K562 (cell line): ENCODE measurements around the gene BTG2. TPM values are rescaled to one million over a fixed set of nuclear protein-coding genes. Genes with fewer than 3 reads are reported as not detected.

Experiments used
- ATAC-seq: fragments of 200-7000 bp; cut with Tn5 transposase; 3 replicates; pipeline ENCODE4 v1.9.1; 2020; ENCODE audit warnings: moderate library complexity
- BruUV-seq: library from RNA; stranded (reverse); fragments of 400-500 nt; replicated peaks from 2 replicates; lab custom pipeline; 2021; lab: Mats Ljungman, UMichigan
- CTCF ChIA-PET: fragments of 300-600 bp; formaldehyde crosslinking; extraction: SDS; loops from one replicate; lab custom pipeline; 2021; ENCODE audit warnings: low intra/inter-chr PET ratio; lab: Yijun Ruan, JAX
- POLR2A ChIA-PET: fragments of 300-600, 350-650 bp; sonication (Branson Sonifier 250); formaldehyde crosslinking; extraction: SDS; loops from one replicate; lab custom pipeline; 2021; ENCODE audit warnings: antibody characterized with exemption, inconsistent platforms; lab: Yijun Ruan, JAX
- DNase-seq, 4 experiments: peaks; one replicate each; pipeline versions ENCODE4 v3.0.0 to v3.0.0-alpha.2; 2011 to 2018; ENCODE audit warnings: low spot score in 3 of 4, mixed read lengths in 3 of 4; ENCODE audit errors: extremely low read depth in 1 of 4
- FAIRE-seq: peaks from 2 replicates; lab custom pipeline; 2011; peaks lifted over from hg19 to GRCh38; lab: Jason Lieb, UNC
- H2AFZ ChIP-seq: 2 replicates; pipeline ENCODE4 v1.6.0; 2011; ENCODE audit warnings: low read depth, low read length, control low read depth, inconsistent platforms
- H3K27ac ChIP-seq: fragments of 200-600 bp; 3 replicates; pipeline ENCODE4 v1.8.0; 2011; ENCODE audit warnings: low read depth, mild to moderate bottlenecking, control low read depth, inconsistent platforms, low read length, moderate library complexity, mixed read lengths; ENCODE audit errors: extremely low read depth
- H3K27me3 ChIP-seq, 2 experiments: fragments of 300-600 bp in 1 of 2; 2 replicates in 1 of 2; 3 replicates in 1 of 2; pipeline versions ENCODE4 v1.6.0 to v1.8.0; 2011; ENCODE audit warnings: inconsistent platforms in 2 of 2, low read length in 2 of 2, mild to moderate bottlenecking in 1 of 2, mixed read lengths in 1 of 2, moderate library complexity in 1 of 2; ENCODE audit not compliant: control insufficient read depth in 2 of 2, insufficient read depth in 2 of 2
- H3K36me3 ChIP-seq: fragments of 300-600 bp; 3 replicates; pipeline ENCODE4 v1.8.0; 2011; ENCODE audit warnings: mild to moderate bottlenecking, low read length, inconsistent platforms; ENCODE audit not compliant: control insufficient read depth, insufficient read depth
- H3K4me1 ChIP-seq, 2 experiments: fragments of 200-600 bp in 1 of 2; replicated peaks in 1 of 2; 2 replicates in 1 of 2; 3 replicates in 1 of 2; pipeline versions ENCODE4 v1.5.1 to v1.8.0; 2011; ENCODE audit warnings: inconsistent platforms in 2 of 2, low read length in 2 of 2, mild to moderate bottlenecking in 1 of 2, mixed read lengths in 1 of 2, moderate library complexity in 1 of 2; ENCODE audit not compliant: control insufficient read depth in 2 of 2, insufficient read depth in 2 of 2
- H3K4me2 ChIP-seq: 2 replicates; pipeline ENCODE4 v1.6.1; 2011; ENCODE audit warnings: low read length, control low read depth, inconsistent platforms, mixed read lengths; ENCODE audit not compliant: insufficient read depth
- H3K4me3 ChIP-seq: fragments of 200-600 bp; sonication (generic), shearing (Covaris generic); 2 replicates; pipeline ENCODE4 v1.5.1; 2016; ENCODE audit warnings: control low read depth, inconsistent platforms
- H3K79me2 ChIP-seq: fragments of 200-600 bp; 3 replicates; pipeline ENCODE4 v1.8.0; 2011; ENCODE audit warnings: low read length, inconsistent platforms; ENCODE audit not compliant: control insufficient read depth, insufficient read depth
- H3K9ac ChIP-seq, 2 experiments: 2 replicates each; pipeline versions ENCODE4 v1.6.0 to v1.6.1; 2011; ENCODE audit warnings: low read depth in 2 of 2, low read length in 2 of 2, control low read depth in 1 of 2, inconsistent platforms in 1 of 2, mild to moderate bottlenecking in 1 of 2, mixed read lengths in 1 of 2; ENCODE audit not compliant: insufficient read depth in 1 of 2
- H3K9me1 ChIP-seq: one replicate; pipeline ENCODE4 v1.6.0; 2011; ENCODE audit warnings: inconsistent platforms, mild to moderate bottlenecking, low read length, moderate library complexity; ENCODE audit not compliant: control insufficient read depth, insufficient read depth
- H3K9me3 ChIP-seq: replicated peaks from 2 replicates; pipeline ENCODE4 v1.5.1; 2011; ENCODE audit warnings: low read depth, low read length, inconsistent platforms; ENCODE audit not compliant: control insufficient read depth, insufficient read depth
- H4K20me1 ChIP-seq: replicated peaks from 2 replicates; pipeline ENCODE4 v1.6.1; 2011; ENCODE audit warnings: low read length, inconsistent platforms, mixed read lengths; ENCODE audit not compliant: control insufficient read depth, insufficient read depth
- GMEB1 ChIP-seq: fragments of 250-450 bp; sonication (Bioruptor Pico); IDR thresholded peaks from 2 replicates; pipeline ENCODE4 v1.4.0; 2020; ENCODE audit warnings: mild to moderate bottlenecking
- MTA3 ChIP-seq: fragments of 450-650 bp; formaldehyde crosslinking; IDR thresholded peaks from 2 replicates; pipeline ENCODE4 v1.6.1; 2017; ENCODE audit warnings: mild to moderate bottlenecking, borderline replicate concordance
- NFXL1 ChIP-seq: fragments of 450-650 bp; formaldehyde crosslinking; IDR thresholded peaks from 2 replicates; pipeline ENCODE4 v1.4.0; 2021; ENCODE audit warnings: mild to moderate bottlenecking
- SMAD1 ChIP-seq: fragments of 150-350 bp; IDR thresholded peaks from 2 replicates; pipeline ENCODE4 v1.6.1; 2014; ENCODE audit warnings: low read length, low read depth; ENCODE audit not compliant: partially characterized antibody
- SPI1 ChIP-seq: IDR thresholded peaks from 2 replicates; pipeline ENCODE4 v1.6.1; 2011; ENCODE audit warnings: low read depth, low read length, control low read depth, borderline replicate concordance
- ZNF507 ChIP-seq: conservative IDR thresholded peaks from 2 replicates; pipeline ENCODE4 v1.6.1; 2017; ENCODE audit warnings: missing genetic modification characterization, missing compliant biosample characterization
- WGBS: fragments of 100-300 bp; shearing (Covaris generic); methylation state at CpG from one replicate; pipeline ENCODE4 v1.1.6; 2016; ENCODE audit warnings: low coverage, mixed read lengths; ENCODE audit not compliant: insufficient coverage; ENCODE audit errors: missing lambda C conversion rate; 5-methylcytosine and 5-hydroxymethylcytosine counted together
- in situ Hi-C: fragments of 300-500 bp; cut with MboI; formaldehyde crosslinking; loops from 4 replicates; pipeline ENCODE4 v1.15.0; 2018; ENCODE audit warnings: inconsistent platforms, mixed read lengths
- intact Hi-C: fragments of 100-400 bp; cut with micrococcal nuclease; formaldehyde crosslinking; loops from 2 replicates; pipeline ENCODE4 v1.14.2; 2022
- polyA plus RNA-seq, 8 experiments: library from polyadenylated mRNA; depleted of rRNA in 4 of 8; stranded (reverse) in 5 of 8; unstranded in 3 of 8; fragments of >200 nt; fragmentation: Nextera tagmentation in 2 of 8; fragmentation: Illumina TruSeq in 1 of 8; extraction: Ambion mirVana in 2 of 8; extraction: Trizol in 1 of 8; gene quantifications; 2 replicates each; pipeline versions ENCODE4 v1.2.1 to v1.2.3, GENCODE V29; 2011 to 2014; ENCODE audit warnings: inconsistent platforms in 1 of 8, missing spikeins in 1 of 8
- total RNA-seq, 7 experiments: library from RNA; depleted of rRNA in 6 of 7; stranded (reverse); fragments of >200 nt in 6 of 7; fragmentation: Illumina TruSeq in 2 of 7; extraction: Trizol in 2 of 7; gene quantifications; 2 replicates each; pipeline versions ENCODE4 v1.2.1 to v1.2.3, GENCODE V29; 2011 to 2021; ENCODE audit warnings: low replicate concordance in 1 of 7

The BTG2 gene
- total and polyA plus RNA-seq, 9 of the 15 experiments (the other 6 are each of a cell fraction or from before 2014, with no cell fraction given) = 2.3 to 41.9 (median 8.7) TPM

DNA sequence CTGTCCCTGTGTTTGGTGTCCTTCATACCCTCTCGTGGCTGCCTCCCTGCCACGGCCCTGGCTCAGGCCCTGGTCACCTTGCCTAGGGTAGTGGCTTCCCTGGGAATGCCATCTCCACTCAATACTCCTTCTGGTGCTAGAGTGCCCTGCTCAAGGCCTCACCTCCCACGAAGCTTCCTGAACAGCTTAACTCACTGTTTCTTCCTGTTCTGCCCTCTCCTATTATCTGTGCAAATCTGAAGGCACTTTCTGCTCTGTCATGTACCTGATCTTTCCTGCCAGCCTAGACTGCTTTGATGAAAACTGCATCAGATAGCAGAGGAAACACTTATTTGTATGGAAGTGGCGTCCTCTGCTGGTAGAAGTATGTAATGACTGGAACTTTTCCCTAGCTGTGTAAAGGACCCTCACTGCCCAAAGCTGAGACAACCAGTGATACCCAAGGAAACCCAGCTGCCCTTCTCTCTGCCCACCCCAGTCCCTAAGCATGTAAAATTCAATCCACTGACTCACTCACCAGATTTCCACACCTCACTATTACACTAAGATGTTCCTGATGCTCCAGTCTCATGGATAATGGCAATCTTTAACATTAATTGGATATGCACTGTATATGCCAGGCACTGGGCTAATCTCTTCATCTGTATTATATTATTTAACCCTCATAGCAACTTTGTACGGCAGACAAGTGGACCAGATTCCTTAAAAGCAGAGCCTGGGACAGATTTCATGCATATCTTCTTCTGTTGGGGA lies 36.2 kb upstream of the BTG2 start (continued):
- TF ChIP-seq GMEB1 = no peak
- no peak for TF ChIP-seq SPI1
- no peak for TF ChIP-seq ZNF507
- TF ChIP-seq SMAD1 = no peak

GRCh38 chr1:203269654-203270020 lies 35.7 kb upstream of the BTG2 start:
- CTCF ChIA-PET = interaction anchor here (0.6 to 9.9 kb wide), 7 partner anchors 57 to 861 kb away, joined by 3 to 226 read pairs (median 7); no protein-coding TSS in a partner anchor
- 9% methylated on average over 5 of the region's 5 CpGs for WGBS
- no peak for DNase-seq
- TF ChIP-seq NFXL1 (CRISPR knock-in tag) = no peak
- TF ChIP-seq MTA3 = no peak
- no peak for ATAC-seq
- no TSS peak for BruUV-seq
- no peak overlapping the region for H3K4me2 ChIP-seq
- no peak overlapping the region for H3K27ac ChIP-seq
- no peak overlapping the region for H2AFZ ChIP-seq
- H3K9me1 ChIP-seq = no peaks in the 10 kb centered on the region
- POLR2A ChIA-PET = interaction anchor here (0.6 to 1.0 kb wide), 3 partner anchors 42 to 186 kb away, joined by 3 read pairs; no protein-coding TSS in a partner anchor
- H3K4me1 ChIP-seq = peaks cover 18 to 20% of the 10 kb centered on the region in 2 experiments; a peak in 4 of 5 replicates
- H3K79me2 ChIP-seq = no peaks in the 10 kb centered on the region
- H3K27me3 ChIP-seq = peaks cover 5 to 6% of the 10 kb centered on the region in 2 experiments; a peak in 3 of 5 replicates
- no peaks in the 10 kb centered on the region for H3K9me3 ChIP-seq
- H3K9ac ChIP-seq = no peak overlapping the region
- H4K20me1 ChIP-seq = no peaks in the 10 kb centered on the region; the same call in 1 of the 2 replicates
- no peak overlapping the region for H3K4me3 ChIP-seq
- FAIRE-seq = no peak
- in situ Hi-C loops = loop anchor here (5.0 kb wide), 3 partner anchors 68 to 433 kb away; no protein-coding TSS in a partner anchor
- intact Hi-C loops = loop anchor here (1.0 to 5.0 kb wide), 5 partner anchors 53 to 239 kb away; no protein-coding TSS in a partner anchor
- H3K36me3 ChIP-seq = no peaks in the 10 kb centered on the region
